T follicular helper cell (primary cell): ENCODE measurements around the gene LRP1B.
"Not testable (repeated sequence)": the region's sequence is repeated elsewhere in the genome, so short reads cannot be mapped to it uniquely, and the experiment has no call there.

Source experiments
- DNase-seq: peaks from one replicate; pipeline ENCODE4 v3.0.0-alpha.2; 2020; ENCODE audit warnings: low read depth

The LRP1B gene

DNA sequence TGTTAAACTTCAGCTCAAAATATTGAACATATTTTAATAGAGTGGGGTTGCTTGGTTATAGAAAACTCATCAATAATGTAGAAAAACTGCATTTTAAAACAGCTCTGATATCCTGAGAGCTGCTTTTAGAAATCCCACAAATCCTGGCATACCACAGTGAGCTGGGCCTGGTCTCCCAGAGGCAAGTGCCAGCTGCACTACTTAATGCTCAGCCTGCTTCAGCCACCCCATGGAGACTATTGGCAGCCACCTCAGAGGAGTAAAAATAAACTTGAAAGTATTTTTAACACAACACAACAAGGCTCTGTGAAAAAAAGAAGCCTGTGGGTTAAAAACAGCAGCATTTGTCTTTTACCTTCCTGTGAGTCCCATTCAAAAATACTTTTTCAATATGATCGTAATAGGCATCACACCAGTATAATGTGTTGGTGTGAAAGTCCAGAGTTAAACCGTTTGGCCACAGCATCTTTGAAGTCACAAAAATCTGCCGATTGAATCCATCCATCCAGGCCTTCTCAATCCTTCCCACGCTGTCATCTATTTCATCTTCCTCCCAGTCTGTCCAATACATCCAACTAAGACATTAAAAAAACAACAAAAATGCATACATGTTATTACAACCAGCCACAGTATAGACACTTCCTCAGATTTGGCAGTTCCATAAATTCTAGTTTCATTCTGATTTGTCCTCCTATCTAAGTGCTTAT is 1115.3 kb downstream of the LRP1B start:
- no peak for DNase-seq

DNA sequence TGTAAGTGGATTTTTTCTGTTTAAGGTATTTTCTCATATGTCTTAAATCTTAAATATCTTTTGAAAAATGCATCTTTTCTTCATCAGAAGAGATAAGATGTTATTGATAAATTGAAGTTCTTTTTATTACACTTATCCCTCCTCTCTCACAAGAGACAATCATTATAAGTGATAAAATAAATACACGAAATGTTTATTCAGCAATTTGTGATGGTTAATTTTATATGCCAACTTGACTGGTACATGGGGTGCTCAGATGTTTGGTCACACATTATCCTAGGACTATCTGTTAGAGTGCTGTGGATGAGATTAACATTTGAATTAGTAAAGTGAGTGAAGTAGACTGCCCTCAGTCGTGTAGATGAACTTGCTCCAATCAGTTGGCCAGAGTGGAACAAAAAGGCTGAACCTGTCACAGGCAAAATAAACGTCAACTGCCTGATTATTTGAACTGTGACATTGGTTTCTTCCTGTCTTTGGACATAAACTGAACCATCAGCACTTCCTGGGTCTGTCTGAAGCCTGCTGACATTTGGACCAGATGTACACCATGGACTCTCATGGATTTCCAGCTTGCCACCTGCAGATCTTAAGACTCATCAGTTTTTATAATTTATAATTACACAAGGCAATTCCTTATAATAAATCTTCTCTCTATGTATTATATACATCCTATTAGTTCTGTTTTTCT is 1126.7 kb downstream of the LRP1B start:
- no peak for DNase-seq

DNA sequence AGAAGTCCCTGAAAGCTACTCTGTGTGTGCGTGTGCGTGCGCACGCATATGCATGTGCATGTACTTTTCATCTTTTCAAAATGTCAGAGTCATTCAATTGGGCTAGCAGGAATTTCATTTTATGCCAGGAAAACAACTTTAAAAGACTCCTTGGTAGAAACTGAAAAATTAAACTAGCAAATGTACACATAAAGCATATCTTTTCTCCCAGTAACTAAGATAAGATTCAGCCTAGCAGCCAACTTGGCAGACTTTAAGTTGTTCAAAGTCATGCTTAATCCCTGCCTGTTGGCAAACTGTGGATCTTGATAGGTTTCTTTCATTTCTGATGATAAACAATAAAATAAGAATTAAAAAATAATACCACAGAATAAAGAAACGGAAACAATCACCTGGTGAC is 1129.1 kb downstream of the LRP1B start:
- no peak for DNase-seq

DNA sequence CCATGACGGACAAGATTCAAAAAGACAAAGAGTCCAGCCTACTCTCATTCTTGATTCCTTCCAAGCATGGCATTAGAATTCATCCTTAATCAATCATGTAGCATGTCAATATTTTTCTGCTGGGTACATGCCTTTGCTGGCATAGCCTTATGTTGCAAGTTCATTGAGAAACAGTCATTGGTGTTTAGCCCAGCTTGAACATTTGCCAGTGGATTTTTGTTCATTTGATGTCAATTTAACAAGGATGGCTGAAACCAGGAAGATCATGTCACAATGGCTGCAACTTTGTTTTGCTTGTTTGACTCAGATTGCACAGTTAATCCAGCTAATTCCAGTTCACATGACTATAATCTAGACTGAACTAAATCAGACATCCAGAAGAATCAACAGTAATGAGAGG is 1132.2 kb downstream of the LRP1B start:
- no peak for DNase-seq

GRCh38 chr2:140998017-140998416 is 1132.8 kb downstream of the LRP1B start:
- no peak for DNase-seq

- DNase-seq: no peak
Measured at GRCh38 chr2:140994856-140995255, 1136.0 kb downstream of the LRP1B start.

DNA sequence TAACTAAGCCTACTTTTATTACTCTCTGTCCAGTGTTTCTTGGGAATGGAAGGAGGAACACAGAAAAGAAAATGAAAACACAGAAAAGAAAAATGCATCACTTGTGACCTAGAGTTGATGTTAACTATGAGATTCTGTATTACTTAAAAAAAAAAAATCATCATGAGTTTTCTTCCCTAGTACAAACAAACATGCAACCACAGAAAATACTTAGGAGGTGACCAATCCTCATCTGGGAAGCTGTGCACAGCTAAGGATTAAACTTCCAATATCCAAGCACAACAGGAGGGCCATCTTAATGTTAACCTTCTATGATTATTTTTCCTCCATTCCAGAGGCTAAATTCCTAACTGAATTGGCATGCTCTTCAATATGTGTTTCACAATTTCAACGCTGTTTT is 1140.4 kb downstream of the LRP1B start:
- DNase-seq: no peak

- no peak for DNase-seq
Measured at GRCh38 chr2:140988597-140988996, 1142.2 kb downstream of the LRP1B start.

- DNase-seq: no peak
Measured at GRCh38 chr2:140986456-140986855, 1144.4 kb downstream of the LRP1B start.

DNA sequence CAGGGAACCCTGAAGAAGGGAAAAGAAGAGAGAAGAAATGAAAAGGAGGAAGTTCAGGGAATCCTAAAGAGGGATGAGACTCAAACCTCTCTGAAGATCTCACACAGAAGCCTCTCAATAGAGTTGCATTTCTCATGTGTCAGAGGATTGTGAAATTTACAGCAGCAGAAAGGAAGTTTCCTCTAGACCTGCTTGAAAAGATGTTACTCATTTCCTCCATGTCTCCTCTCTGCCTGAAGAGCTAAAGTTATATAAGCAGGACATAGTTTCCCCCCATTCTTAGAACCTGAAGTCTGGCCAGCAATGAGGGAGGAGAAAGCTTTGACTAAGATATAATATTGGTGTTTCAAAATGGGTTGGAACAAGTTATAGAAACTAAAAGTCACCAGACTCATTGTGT is 1155.6 kb downstream of the LRP1B start:
- no peak for DNase-seq

DNA sequence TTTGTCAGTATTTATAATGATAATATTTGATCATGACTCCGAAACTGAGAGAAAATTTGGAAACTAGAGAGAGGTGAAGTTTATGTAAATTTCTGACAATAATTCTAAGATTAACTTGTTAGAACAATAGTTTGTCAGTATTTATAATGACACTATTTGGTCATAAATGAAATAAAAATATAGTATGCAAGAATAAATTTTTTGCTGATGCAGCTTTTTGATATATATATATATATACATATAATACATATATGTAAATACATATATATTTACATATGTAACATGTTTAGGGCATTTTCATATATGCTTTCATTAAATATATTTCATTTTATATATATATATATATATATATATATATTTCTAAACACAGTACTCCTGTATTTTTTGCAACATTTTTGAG is 1158.1 kb downstream of the LRP1B start:
- no peak for DNase-seq

GRCh38 chr2:140964324-140964723 is 1166.5 kb downstream of the LRP1B start:
- not testable (repeated sequence) for DNase-seq

- no peak for DNase-seq
Measured at GRCh38 chr2:140949932-140950331, 1180.9 kb downstream of the LRP1B start.

DNA sequence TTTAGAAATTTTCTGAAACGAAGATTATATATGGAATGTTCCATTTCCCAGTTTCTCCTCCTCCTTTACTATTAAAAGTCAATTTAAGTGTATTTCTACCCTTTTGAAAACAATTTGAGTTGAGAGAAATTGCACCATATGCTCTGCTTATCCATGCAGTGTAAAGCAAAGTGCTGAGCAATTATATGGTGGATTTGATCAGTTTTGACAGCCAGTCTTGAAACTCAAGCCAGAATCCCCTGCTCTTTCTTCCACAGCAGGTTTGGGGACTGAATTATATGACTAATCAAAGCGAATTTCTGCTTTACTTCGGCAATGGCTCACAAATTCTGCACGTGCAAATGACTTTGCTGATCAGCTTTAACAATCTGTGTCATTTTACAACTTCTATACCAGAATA is 1183.6 kb downstream of the LRP1B start:
- no peak for DNase-seq

- no peak for DNase-seq
Measured at GRCh38 chr2:140943867-140944266, 1186.9 kb downstream of the LRP1B start.

GRCh38 chr2:140942284-140942683 is 1188.5 kb downstream of the LRP1B start:
- DNase-seq: no peak

GRCh38 chr2:140929849-140930248 is 1201.0 kb downstream of the LRP1B start:
- no peak for DNase-seq

GRCh38 chr2:140918426-140918825 is 1212.4 kb downstream of the LRP1B start:
- no peak for DNase-seq

DNA sequence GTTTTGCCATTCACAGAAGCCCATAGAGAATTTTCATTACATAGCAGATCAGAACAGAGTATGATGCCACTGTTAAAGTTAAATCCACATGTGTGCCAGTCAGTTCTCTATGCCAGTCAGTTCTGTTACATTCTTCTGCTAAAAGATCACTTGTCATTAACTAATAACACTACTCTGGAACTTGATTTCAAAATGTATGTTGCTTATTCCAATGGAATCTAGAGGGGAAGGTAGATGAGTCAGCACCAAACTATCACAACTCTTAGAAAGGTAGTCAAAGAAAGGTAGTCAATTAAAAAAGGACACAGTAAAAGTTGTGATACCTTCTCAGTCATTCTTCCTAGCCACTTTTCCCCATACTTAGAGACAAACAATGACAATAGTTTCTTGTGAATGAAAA is 1214.4 kb downstream of the LRP1B start:
- no peak for DNase-seq

- no peak for DNase-seq
Measured at GRCh38 chr2:140910683-140911082, 1220.1 kb downstream of the LRP1B start.

GRCh38 chr2:140905083-140905781 is 1225.6 kb downstream of the LRP1B start:
- DNase-seq: no peak

- DNase-seq: no peak
Measured at GRCh38 chr2:140895378-140895777, 1235.4 kb downstream of the LRP1B start.

- DNase-seq: no peak
Measured at GRCh38 chr2:140893685-140894084, 1237.1 kb downstream of the LRP1B start.
